Measurements from ENCODE around the gene AFTPH. TPM values are rescaled to one million over a fixed set of nuclear protein-coding genes. Genes with fewer than 3 reads are reported as not detected.
A peak's percentile ranks its signal among the peaks of the same experiment; 100 is the strongest.

The AFTPH gene
- total and polyA plus RNA-seq, 9 of the 15 experiments (the other 6 are each of a cell fraction or from before 2014, with no cell fraction given), result 8.0 to 26.2 (median 13.8) TPM

DNA sequence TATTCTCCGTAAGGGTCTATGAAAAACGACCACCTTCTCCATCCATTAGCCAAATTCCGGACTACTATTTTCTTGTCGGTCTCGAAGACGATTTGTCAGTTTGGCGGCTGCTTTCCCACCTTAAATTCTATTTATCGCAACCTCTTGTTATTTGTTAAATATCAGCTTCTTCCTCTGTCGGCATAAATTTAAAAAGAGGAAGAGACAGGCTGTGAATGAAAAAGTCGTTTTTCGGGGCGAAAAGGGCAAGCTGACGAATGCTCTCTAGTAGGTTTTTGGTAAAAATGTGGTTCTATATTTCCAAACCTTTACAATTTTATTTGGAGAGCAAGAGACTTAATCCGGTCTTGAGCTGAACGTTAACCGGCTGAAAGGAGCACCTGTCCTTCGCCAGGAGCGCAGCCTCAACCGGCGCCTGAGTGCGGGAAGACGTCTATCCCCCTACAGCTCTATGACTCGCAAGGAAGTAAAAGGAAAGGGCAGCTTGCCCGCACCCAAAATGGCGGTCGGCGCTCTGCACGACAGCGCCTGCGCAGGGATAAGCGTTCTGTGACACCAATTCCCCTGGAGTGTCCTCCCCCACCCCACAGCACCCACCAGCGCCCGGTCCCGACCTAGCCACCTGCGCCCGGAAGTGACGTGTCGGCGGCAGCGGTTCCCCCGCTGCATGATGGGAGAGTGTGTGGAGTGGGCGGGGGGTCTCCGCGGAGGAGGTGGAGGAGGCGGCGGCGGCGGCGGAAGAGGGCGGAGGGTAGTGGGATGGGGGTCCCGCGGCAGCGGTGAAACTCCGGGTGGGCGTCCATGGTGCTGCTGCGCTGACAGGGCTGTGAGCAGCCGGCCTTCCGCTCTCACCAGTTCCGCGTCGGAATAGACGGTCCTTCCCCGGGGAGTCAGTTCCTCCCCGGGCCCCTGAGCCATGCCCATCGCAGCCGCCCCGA lies at the start of gene AFTPH (continued):
- TF ChIP-seq, protein P1, sequence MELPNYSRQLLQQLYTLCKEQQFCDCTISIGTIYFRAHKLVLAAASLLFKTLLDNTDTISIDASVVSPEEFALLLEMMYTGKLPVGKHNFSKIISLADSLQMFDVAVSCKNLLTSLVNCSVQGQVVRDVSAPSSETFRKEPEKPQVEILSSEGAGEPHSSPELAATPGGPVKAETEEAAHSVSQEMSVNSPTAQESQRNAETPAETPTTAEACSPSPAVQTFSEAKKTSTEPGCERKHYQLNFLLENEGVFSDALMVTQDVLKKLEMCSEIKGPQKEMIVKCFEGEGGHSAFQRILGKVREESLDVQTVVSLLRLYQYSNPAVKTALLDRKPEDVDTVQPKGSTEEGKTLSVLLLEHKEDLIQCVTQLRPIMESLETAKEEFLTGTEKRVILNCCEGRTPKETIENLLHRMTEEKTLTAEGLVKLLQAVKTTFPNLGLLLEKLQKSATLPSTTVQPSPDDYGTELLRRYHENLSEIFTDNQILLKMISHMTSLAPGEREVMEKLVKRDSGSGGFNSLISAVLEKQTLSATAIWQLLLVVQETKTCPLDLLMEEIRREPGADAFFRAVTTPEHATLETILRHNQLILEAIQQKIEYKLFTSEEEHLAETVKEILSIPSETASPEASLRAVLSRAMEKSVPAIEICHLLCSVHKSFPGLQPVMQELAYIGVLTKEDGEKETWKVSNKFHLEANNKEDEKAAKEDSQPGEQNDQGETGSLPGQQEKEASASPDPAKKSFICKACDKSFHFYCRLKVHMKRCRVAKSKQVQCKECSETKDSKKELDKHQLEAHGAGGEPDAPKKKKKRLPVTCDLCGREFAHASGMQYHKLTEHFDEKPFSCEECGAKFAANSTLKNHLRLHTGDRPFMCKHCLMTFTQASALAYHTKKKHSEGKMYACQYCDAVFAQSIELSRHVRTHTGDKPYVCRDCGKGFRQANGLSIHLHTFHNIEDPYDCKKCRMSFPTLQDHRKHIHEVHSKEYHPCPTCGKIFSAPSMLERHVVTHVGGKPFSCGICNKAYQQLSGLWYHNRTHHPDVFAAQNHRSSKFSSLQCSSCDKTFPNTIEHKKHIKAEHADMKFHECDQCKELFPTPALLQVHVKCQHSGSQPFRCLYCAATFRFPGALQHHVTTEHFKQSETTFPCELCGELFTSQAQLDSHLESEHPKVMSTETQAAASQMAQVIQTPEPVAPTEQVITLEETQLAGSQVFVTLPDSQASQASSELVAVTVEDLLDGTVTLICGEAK (IDR thresholded peaks at IDR 0.05), result peak; percentile 92
- TF ChIP-seq, protein P1 (CRISPR knock-in tag; IDR thresholded peaks at IDR 0.05), result no peak
- TF ChIP-seq EGR1 (conservative IDR thresholded peaks at IDR 0.05) (peak; percentile 98), ZC3H4 (CRISPR knock-in tag; IDR thresholded peaks at IDR 0.05; ENCODE audit: borderline replicate concordance) (no peak), MEIS2 (IDR thresholded peaks at IDR 0.05; ENCODE audit: partially characterized antibody) (peak; percentile 73), ZNF584 (CRISPR knock-in tag; IDR thresholded peaks at IDR 0.05; ENCODE audit: low read depth) (no peak), TCF7 (IDR thresholded peaks at IDR 0.05; ENCODE audit: borderline replicate concordance) (no peak)
- TF ChIP-seq, protein P2, sequence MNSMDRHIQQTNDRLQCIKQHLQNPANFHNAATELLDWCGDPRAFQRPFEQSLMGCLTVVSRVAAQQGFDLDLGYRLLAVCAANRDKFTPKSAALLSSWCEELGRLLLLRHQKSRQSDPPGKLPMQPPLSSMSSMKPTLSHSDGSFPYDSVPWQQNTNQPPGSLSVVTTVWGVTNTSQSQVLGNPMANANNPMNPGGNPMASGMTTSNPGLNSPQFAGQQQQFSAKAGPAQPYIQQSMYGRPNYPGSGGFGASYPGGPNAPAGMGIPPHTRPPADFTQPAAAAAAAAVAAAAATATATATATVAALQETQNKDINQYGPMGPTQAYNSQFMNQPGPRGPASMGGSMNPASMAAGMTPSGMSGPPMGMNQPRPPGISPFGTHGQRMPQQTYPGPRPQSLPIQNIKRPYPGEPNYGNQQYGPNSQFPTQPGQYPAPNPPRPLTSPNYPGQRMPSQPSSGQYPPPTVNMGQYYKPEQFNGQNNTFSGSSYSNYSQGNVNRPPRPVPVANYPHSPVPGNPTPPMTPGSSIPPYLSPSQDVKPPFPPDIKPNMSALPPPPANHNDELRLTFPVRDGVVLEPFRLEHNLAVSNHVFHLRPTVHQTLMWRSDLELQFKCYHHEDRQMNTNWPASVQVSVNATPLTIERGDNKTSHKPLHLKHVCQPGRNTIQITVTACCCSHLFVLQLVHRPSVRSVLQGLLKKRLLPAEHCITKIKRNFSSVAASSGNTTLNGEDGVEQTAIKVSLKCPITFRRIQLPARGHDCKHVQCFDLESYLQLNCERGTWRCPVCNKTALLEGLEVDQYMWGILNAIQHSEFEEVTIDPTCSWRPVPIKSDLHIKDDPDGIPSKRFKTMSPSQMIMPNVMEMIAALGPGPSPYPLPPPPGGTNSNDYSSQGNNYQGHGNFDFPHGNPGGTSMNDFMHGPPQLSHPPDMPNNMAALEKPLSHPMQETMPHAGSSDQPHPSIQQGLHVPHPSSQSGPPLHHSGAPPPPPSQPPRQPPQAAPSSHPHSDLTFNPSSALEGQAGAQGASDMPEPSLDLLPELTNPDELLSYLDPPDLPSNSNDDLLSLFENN (IDR thresholded peaks at IDR 0.05; ENCODE audit: low read depth in 2 of 2, low read length in 2 of 2), result peak in 1 of 2 experiments; percentile 24; a peak in 1 of 4 replicates
- TF ChIP-seq, protein P3, sequence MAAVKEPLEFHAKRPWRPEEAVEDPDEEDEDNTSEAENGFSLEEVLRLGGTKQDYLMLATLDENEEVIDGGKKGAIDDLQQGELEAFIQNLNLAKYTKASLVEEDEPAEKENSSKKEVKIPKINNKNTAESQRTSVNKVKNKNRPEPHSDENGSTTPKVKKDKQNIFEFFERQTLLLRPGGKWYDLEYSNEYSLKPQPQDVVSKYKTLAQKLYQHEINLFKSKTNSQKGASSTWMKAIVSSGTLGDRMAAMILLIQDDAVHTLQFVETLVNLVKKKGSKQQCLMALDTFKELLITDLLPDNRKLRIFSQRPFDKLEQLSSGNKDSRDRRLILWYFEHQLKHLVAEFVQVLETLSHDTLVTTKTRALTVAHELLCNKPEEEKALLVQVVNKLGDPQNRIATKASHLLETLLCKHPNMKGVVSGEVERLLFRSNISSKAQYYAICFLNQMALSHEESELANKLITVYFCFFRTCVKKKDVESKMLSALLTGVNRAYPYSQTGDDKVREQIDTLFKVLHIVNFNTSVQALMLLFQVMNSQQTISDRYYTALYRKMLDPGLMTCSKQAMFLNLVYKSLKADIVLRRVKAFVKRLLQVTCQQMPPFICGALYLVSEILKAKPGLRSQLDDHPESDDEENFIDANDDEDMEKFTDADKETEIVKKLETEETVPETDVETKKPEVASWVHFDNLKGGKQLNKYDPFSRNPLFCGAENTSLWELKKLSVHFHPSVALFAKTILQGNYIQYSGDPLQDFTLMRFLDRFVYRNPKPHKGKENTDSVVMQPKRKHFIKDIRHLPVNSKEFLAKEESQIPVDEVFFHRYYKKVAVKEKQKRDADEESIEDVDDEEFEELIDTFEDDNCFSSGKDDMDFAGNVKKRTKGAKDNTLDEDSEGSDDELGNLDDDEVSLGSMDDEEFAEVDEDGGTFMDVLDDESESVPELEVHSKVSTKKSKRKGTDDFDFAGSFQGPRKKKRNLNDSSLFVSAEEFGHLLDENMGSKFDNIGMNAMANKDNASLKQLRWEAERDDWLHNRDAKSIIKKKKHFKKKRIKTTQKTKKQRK (IDR thresholded peaks at IDR 0.05; ENCODE audit: borderline replicate concordance, low read depth, low read length), result no peak

Data from K562 (cell line).